TTC549 (cell line): Measurements from ENCODE around the gene RGS5.

Source experiments
- FAIRE-seq: peaks from 2 replicates; lab custom pipeline; 2012; peaks lifted over from hg19 to GRCh38; lab: Jason Lieb, UNC

Gene RGS5

DNA sequence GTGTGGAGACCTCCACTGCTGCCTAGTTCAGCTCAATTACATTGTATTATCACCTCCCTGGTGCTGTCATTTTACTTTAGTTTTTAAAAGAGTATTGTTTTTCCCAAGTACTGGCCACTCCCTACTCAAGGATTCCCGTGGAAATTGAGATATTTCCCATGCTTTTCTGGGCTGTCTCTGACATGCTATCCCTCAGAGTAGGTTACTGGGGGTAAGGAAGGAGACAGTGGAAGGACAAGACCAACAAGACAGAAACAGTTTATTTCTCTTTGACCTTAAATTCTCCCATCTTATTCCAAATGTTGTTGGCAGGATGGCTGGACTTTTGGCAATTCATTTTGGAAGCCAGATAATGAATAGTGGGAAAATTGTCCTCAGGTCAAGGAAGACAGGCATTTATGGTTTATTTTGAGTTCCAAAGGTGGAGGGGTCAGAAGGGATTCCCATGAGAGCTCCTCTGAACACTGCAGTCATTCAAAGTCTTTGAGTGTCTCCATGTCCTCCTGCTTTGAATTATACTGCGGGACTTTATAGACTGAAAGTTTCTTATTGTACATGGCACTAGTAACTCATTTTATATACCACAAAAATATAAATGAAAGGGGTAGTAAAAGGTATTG lies 20.3 kb downstream of the RGS5 start:
- FAIRE-seq: no peak

DNA sequence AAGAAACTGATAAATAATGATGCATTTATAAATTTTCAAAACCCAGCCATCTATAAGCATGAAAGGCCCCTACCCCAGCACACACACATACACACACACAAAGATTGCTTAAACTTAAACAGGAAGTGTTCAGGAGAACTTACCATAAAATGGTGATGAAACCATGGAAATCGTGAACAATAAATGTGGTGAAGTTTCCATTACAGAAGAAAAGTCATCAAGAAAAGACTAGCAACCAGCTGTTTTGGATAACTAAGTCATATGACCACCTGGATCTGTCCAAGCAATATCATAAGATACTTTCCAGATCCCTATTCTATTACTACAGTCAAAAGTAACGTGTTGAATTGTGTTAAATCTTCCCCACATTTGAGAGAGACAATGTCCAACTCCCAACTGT lies 24.1 kb downstream of the RGS5 start:
- no peak for FAIRE-seq

DNA sequence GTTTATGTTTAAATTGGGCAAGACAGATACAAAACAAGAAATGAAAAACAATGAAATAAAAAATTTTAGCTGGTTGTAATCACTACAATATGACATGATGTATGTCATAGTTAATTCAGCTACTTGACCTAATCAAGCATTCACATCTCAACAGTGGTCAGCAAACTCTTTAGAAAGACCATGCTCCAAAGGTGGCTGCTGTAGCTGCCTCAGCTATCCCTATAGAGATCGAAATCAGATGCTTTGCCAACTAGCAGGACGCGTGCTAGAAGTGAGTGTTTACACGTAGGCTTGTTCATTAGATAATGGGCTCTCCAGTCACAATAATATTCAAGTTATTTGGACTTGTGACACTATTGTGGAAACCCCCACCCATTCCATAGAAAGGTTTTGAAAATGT lies 25.9 kb downstream of the RGS5 start:
- FAIRE-seq: no peak

- FAIRE-seq: peak; percentile 80
Measured at GRCh38 chr1:163174524-163175437, 27.9 kb downstream of the RGS5 start.

DNA sequence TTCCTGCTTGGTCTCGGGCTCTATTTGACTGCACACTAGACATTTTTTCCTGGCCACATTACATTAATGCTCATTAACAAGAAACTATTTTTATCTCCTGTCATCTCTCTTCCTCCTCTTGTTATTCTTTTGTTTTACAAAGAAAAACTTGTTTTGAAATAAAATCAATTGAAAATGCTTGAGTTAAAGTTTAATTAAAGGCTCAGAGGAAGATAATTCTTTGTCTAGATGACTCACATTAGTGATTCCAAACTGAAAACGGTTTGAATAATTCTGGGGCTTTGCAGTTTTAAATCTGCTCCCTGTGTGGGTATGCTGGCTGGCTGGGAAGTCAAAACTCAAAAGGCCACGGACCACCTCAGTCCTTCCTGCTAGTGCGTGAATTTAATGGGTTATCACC lies 29.6 kb downstream of the RGS5 start:
- no peak for FAIRE-seq

DNA sequence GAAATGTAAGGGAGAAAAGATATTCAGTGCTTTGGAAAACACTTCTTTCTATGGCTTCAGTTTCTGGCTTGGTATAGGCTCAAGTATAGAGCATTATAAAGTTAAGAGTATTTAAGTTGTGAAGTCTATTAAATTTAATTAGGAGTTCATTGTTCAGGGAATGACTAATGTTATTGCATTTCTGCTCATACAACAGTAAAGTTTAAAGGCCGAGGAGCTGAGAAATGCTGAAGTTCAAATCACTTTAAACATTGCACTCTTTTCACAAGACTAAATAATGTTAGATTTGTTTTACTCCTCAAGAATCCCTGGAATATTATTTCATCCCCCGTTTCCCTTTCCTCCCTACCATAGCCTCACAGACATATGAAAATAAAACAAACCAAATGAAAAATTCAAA lies 30.1 kb downstream of the RGS5 start:
- FAIRE-seq: no peak

DNA sequence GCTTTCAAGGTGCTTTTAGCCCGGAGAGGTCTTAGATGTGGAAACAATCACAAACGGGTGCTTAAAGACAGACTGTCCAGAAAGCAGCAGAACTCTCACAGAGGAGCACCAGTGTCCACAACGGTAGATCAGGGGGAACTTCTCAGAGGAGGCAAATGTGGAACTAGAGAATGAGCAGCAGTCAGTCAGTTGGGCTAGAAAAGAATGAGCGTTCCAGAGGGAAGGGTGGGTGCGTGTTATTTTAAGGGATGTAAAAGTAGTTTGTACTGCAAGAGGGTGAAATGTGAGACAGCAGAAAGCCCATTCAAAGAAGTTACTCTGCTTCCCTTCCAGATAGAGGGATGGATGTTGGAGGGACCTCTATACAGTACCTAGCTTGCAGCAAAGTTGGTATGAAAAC lies 30.9 kb downstream of the RGS5 start:
- no peak for FAIRE-seq

DNA sequence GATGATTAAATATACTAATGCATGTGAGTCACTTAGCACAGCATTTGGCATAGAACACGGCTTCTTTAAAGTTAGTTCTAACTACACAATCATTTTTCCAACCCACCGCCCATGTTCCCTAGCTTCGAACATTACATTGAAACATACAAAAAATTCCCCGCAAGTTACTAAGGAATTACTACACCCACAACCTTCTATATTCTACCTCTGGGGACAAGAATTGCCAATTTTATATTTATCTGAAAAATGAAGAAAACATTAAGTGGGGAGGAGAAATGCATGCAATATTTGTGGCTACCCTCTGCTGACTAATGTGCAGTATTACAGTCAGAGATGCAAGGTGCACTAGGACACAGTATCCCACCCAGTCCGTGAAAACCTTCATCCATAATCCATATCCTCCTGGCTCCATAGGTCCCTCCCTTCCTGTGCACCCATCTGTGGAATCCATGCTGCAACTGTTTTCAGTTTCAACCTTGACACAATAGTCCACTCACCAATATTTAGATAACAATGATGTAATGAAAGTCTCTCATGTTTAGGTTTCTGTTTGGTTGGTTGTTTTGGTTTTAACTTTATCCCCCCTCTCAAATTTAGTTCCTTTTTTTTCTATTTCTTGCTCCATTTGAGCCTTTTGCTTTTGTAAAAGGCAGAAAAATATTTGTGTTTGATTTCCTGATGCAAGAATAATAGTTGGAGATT lies 31.6 kb downstream of the RGS5 start:
- no peak for FAIRE-seq

DNA sequence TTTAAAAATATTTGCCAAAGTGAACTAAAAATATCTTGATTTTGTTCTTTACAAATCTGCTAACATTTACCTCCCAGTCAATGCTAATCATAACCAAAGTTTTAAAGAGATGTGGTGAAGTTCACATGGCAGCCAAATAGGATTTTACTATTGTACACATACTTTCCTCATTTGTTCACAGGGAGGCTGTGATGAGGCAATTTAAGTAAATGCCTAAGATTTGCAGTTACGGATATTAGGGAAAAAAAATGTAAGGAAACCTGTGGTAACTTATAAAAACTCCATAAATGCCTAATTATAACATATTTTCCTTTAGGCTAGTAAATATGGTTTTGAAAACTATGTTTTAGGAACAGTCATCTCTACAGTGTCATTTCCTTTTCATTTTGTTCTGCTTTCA lies 32.4 kb downstream of the RGS5 start:
- no peak for FAIRE-seq

DNA sequence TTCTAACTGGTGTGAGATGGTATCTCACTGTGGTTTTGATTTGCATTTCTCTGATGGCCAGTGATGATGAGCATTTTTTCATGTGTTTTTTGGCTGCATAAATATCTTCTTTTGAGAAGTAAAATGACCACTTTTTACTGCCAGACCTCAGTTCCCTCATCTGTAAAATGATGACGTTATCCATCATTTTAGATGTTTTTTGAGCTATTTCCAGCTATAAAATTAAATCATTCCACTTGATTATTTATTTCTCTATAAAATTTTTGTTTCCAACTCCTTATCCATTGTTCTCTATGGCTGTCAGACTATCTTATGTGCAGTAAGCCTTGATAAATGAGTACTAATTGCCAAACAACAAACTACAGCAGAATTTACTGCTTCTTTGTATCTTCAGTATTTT lies 33.2 kb downstream of the RGS5 start:
- FAIRE-seq: no peak

DNA sequence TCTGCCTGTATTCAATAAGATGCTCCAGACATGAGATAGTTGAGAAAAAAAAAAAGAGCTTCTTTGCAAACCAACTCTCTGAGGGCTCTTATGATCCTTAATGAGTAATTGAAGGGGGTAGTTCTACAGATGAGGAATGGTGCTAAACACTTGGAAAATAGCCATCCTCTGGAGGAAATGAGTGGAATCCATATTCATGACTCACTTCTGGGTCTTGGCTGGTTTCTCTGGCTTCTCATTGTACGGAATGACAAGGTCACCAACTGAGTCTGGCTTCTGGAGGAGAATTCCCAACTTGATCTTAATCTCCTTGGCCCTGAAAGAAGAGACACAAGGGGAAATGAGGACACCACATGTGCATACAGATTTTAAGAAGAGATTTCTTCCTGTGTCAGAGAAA lies 34.7 kb downstream of the RGS5 start:
- FAIRE-seq: no peak

GRCh38 chr1:163166886-163167555 lies 35.7 kb downstream of the RGS5 start:
- FAIRE-seq: no peak

DNA sequence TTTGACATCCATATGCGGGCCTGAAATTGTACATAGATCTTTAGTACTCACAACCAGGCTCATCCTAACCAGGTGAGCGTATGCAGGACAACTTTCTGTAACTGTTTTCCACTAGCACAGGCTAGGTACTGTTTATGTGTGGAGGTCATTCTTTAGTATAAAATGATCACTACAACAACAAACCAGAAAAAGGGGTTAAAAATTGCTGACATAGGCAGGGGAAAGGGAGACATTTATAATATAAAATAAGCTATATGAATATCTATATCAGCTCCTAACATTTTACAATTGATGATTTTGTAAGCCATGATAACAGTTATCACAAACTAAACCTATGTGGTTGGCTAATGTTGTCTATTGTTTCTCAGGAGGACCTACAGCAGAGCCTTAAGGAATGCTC lies 37.6 kb downstream of the RGS5 start:
- no peak for FAIRE-seq

GRCh38 chr1:163163881-163164582 lies 38.7 kb downstream of the RGS5 start:
- no peak for FAIRE-seq

DNA sequence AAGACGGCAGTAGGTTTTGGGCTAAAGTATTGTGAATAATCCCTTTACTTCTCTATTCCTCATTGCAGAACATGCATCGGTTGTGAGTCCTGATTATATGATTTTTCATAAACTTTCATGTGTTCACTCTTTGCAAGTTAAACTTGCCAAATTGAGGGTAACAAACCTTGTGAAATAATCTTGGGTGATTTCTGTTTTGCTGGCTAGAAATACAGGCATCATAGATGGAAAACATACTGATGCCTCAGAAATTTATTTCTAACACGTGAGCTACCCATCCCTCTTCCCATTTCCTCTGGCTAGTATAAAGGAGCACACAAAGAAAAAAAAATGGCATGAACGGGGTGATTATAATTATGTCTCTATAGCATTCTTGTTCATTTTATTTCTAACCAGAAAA lies 39.6 kb downstream of the RGS5 start:
- no peak for FAIRE-seq

- FAIRE-seq: no peak
Measured at GRCh38 chr1:163162381-163162914, 40.3 kb downstream of the RGS5 start.

DNA sequence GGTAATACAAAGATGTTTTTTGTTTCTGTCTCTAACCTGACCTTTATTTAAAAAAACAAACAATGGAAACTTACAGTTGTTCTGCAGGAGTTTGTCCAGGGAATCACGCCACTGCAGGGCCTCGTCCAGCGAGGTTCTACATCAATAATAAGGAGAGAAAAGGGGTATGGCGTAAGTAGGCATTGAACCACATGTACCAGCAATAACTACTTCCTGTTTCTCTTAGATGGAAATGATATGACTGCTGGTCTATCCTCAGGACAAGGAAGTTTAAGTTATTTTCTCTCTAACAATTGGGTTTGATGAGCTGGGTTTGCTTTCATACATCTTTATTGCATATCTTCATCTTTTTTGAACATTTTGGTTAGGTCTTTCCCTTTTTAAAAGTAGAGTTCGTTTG lies 40.9 kb downstream of the RGS5 start:
- FAIRE-seq: no peak

GRCh38 chr1:163161337-163161736 lies 41.4 kb downstream of the RGS5 start:
- no peak for FAIRE-seq

DNA sequence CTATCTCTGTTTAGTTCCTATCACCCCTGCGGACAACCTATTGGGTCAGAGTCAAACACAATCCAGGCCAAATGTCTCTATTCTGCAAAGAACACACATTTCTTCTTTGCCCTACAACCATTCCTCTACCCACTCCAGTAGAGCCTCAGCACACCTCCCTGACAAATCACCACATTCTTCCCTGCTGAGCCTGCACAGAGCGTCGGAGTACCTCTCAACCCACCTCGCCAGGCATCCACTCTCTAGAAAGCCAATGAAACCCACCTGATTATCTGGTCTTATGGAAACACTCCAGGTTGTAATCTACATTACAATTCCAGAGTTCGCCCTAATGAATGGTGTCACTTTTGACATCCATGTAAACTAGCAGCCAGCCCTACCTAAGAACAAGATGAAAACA lies 47.1 kb downstream of the RGS5 start:
- no peak for FAIRE-seq

GRCh38 chr1:163148911-163149310 lies 53.8 kb downstream of the RGS5 start:
- no peak for FAIRE-seq

GRCh38 chr1:163147019-163147418 lies 55.7 kb downstream of the RGS5 start:
- FAIRE-seq: no peak

GRCh38 chr1:163145435-163145834 lies 57.3 kb downstream of the RGS5 start:
- no peak for FAIRE-seq
